ENCODE results near the gene KIAA1755.

GRCh38 chr20:38190936-38191371 is 69.6 kb downstream of the KIAA1755 start:
- TF ChIP-seq POLR2A (IDR thresholded peaks at IDR 0.05; ENCODE audit: low read depth, low read length) (no peak), MXI1 (IDR thresholded peaks at IDR 0.05; ENCODE audit: borderline replicate concordance, low read depth, low read length) (no peak), MAFK (IDR thresholded peaks at IDR 0.05; ENCODE audit: low read depth, low read length) (no peak), CTCF (conservative IDR thresholded peaks at IDR 0.05; ENCODE audit: low read depth, low read length) (no peak), MAZ (IDR thresholded peaks at IDR 0.05; ENCODE audit: borderline replicate concordance, low read depth, low read length) (no peak)

Data from IMR-90 (cell line).